H9 (cell line): Measurements from ENCODE around the gene PHACTR1. TPM values are rescaled to one million over a fixed set of nuclear protein-coding genes. Genes with fewer than 3 reads are reported as not detected.

ENCODE experiments used
- DNase-seq: peaks from one replicate; pipeline ENCODE4 v3.0.0-alpha.2; 2017
- H2AFZ ChIP-seq: one replicate; pipeline ENCODE4 v1.6.1; 2013; ENCODE audit warnings: mild to moderate bottlenecking, low read length, control low read depth, moderate library complexity
- H2AK5ac ChIP-seq: 2 replicates; pipeline ENCODE4 v1.6.1; 2013; ENCODE audit warnings: low read length, control low read depth, mixed read lengths; ENCODE audit not compliant: insufficient read length
- H2BK120ac ChIP-seq: one replicate; pipeline ENCODE4 v1.6.1; 2013; ENCODE audit warnings: low read depth, mild to moderate bottlenecking, low read length, control low read depth, inconsistent platforms; ENCODE audit not compliant: poor library complexity, severe bottlenecking
- H2BK12ac ChIP-seq: 2 replicates; pipeline ENCODE4 v1.6.1; 2013; ENCODE audit warnings: low read length, control low read depth, mixed read lengths, low read depth; ENCODE audit not compliant: insufficient read length
- H2BK15ac ChIP-seq: 2 replicates; pipeline ENCODE4 v1.6.1; 2013; ENCODE audit warnings: low read depth, low read length, control low read depth
- H2BK20ac ChIP-seq: one replicate; pipeline ENCODE4 v1.6.1; 2013; ENCODE audit warnings: low read depth, mild to moderate bottlenecking, low read length, control low read depth, inconsistent platforms; ENCODE audit not compliant: poor library complexity, severe bottlenecking
- H2BK5ac ChIP-seq: 2 replicates; pipeline ENCODE4 v1.6.1; 2013; ENCODE audit warnings: low read length, control low read depth, mixed read lengths; ENCODE audit not compliant: insufficient read length
- H3K14ac ChIP-seq: 2 replicates; pipeline ENCODE4 v1.6.1; 2013; ENCODE audit warnings: low read length, control low read depth; ENCODE audit not compliant: insufficient read depth
- H3K18ac ChIP-seq: 2 replicates; pipeline ENCODE4 v1.6.1; 2013; ENCODE audit warnings: low read depth, mild to moderate bottlenecking, mixed read lengths, low read length, control low read depth; ENCODE audit not compliant: insufficient read length
- H3K23ac ChIP-seq: 2 replicates; pipeline ENCODE4 v1.6.1; 2013; ENCODE audit warnings: low read length, control low read depth, mixed read lengths, low read depth; ENCODE audit not compliant: insufficient read length
- H3K23me2 ChIP-seq: 2 replicates; pipeline ENCODE4 v1.6.1; 2013; ENCODE audit warnings: low read depth, mild to moderate bottlenecking, mixed read lengths, low read length, control low read depth; ENCODE audit not compliant: insufficient read length, poor library complexity, severe bottlenecking
- H3K27ac ChIP-seq: 2 replicates; pipeline ENCODE4 v1.5.1; 2013; ENCODE audit warnings: low read length, control low read depth, mixed read lengths, low read depth; ENCODE audit not compliant: insufficient read length
- H3K27me3 ChIP-seq: 2 replicates; pipeline ENCODE4 v1.6.1; 2013; ENCODE audit warnings: low read length, control low read depth, inconsistent platforms; ENCODE audit not compliant: insufficient read depth
- H3K4ac ChIP-seq: 2 replicates; pipeline ENCODE4 v1.6.1; 2013; ENCODE audit warnings: low read depth, mild to moderate bottlenecking, control low read depth, inconsistent platforms, low read length, moderate library complexity
- H3K4me1 ChIP-seq: 2 replicates; pipeline ENCODE4 v1.6.1; 2013; ENCODE audit warnings: low read length, control low read depth, inconsistent platforms; ENCODE audit not compliant: insufficient read depth
- H3K4me2 ChIP-seq: 2 replicates; pipeline ENCODE4 v1.6.1; 2013; ENCODE audit warnings: low read length, control low read depth, mixed read lengths; ENCODE audit not compliant: insufficient read length, insufficient read depth
- H3K56ac ChIP-seq: 2 replicates; pipeline ENCODE4 v1.6.1; 2013; ENCODE audit warnings: low read depth, mild to moderate bottlenecking, mixed read lengths, low read length, control low read depth; ENCODE audit not compliant: insufficient read length
- H3K79me1 ChIP-seq: 2 replicates; pipeline ENCODE4 v1.6.1; 2013; ENCODE audit warnings: low read depth, mild to moderate bottlenecking, moderate library complexity, low read length, control low read depth, inconsistent platforms; ENCODE audit not compliant: insufficient read depth, poor library complexity, severe bottlenecking
- H3K79me2 ChIP-seq: 2 replicates; pipeline ENCODE4 v1.6.1; 2013; ENCODE audit warnings: low read length, control low read depth, inconsistent platforms; ENCODE audit not compliant: insufficient read depth
- H3K9ac ChIP-seq: 2 replicates; pipeline ENCODE4 v1.6.1; 2013; ENCODE audit warnings: low read length, control low read depth, mixed read lengths; ENCODE audit not compliant: insufficient read length; ENCODE audit errors: extremely low read depth
- H3K9me3 ChIP-seq: one replicate; pipeline ENCODE4 v1.6.1; 2013; ENCODE audit warnings: low read depth, low read length, inconsistent platforms; ENCODE audit not compliant: control insufficient read depth
- H3T11ph ChIP-seq: one replicate; pipeline ENCODE4 v1.6.1; 2013; ENCODE audit warnings: mild to moderate bottlenecking, low read length, control low read depth, inconsistent platforms
- H4K20me1 ChIP-seq: one replicate; pipeline ENCODE4 v1.6.1; 2013; ENCODE audit not compliant: control insufficient read depth, insufficient read length, insufficient read depth
- H4K5ac ChIP-seq: 2 replicates; pipeline ENCODE4 v1.6.1; 2013; ENCODE audit warnings: low read depth, mild to moderate bottlenecking, mixed read lengths, low read length, control low read depth; ENCODE audit not compliant: insufficient read length
- H4K8ac ChIP-seq: replicated peaks from 2 replicates; pipeline ENCODE4 v1.6.1; 2013; ENCODE audit warnings: low read length, control low read depth, mixed read lengths, low read depth; ENCODE audit not compliant: insufficient read length
- H4K91ac ChIP-seq: 2 replicates; pipeline ENCODE4 v1.6.1; 2013; ENCODE audit warnings: low read depth, mild to moderate bottlenecking, moderate library complexity, mixed read lengths, low read length, control low read depth; ENCODE audit not compliant: insufficient read length
- H3K27ac Mint-ChIP-seq, 3 experiments: 2 replicates in 2 of 3; 3 replicates in 1 of 3; pipeline ENCODE4 v1.8.0; 2020 to 2021; ENCODE audit warnings: mixed read lengths in 3 of 3, mild to moderate bottlenecking in 1 of 3, moderate library complexity in 1 of 3
- H3K27me3 Mint-ChIP-seq: 2 replicates; pipeline ENCODE4 v1.8.0; 2021; ENCODE audit warnings: low read depth, mild to moderate bottlenecking, moderate library complexity, mixed read lengths
- H3K36me3 Mint-ChIP-seq, 3 experiments: 2 replicates in 2 of 3; 3 replicates in 1 of 3; pipeline ENCODE4 v1.8.0; 2020 to 2021; ENCODE audit warnings: low read depth in 3 of 3, mixed read lengths in 3 of 3; ENCODE audit not compliant: insufficient read depth in 1 of 3
- H3K4me1 Mint-ChIP-seq, 2 experiments: 2 replicates each; pipeline ENCODE4 v1.8.0; 2020; ENCODE audit warnings: mixed read lengths in 2 of 2
- H3K4me3 Mint-ChIP-seq, 2 experiments: 2 replicates in 1 of 2; 3 replicates in 1 of 2; pipeline ENCODE4 v1.8.0; 2020 to 2021; ENCODE audit warnings: mild to moderate bottlenecking in 2 of 2, mixed read lengths in 2 of 2, moderate library complexity in 1 of 2
- H3K9me3 Mint-ChIP-seq, 2 experiments: 2 replicates in 1 of 2; 3 replicates in 1 of 2; pipeline ENCODE4 v1.8.0; 2020; ENCODE audit warnings: mild to moderate bottlenecking in 2 of 2, mixed read lengths in 2 of 2, moderate library complexity in 1 of 2
- WGBS: extraction: QIAGEN DNeasy Blood & Tissue Kit; methylation state at CpG from one replicate; pipeline ENCODE4 v1.1.7; 2013; ENCODE audit warnings: missing lambda C conversion rate, low lambda C conversion rate, mixed read lengths; ENCODE audit not compliant: insufficient read length; ENCODE audit errors: extremely low coverage; 5-methylcytosine and 5-hydroxymethylcytosine counted together
- total RNA-seq: library from RNA; stranded (reverse); gene quantifications from 2 replicates; pipeline ENCODE4 v1.2.1, GENCODE V29; 2021
- TF ChIP-seq, protein P1 (sequence below): fragments of 200-600 bp; sonication (generic); conservative IDR thresholded peaks from 3 replicates; pipeline ENCODE4 v1.8.0; 2021; ENCODE audit warnings: antibody characterized with exemption, mild to moderate bottlenecking

The PHACTR1 gene
- total RNA-seq, 1 experiment from 2014 or later, result 15.9 TPM

- Histone ChIP-seq H4K91ac (no peak overlapping the region), H3K9me3 (peaks cover 3% of the 10 kb centered on the region), H2BK5ac (no peak overlapping the region), H3K23me2 (no peaks in the 10 kb centered on the region), H3K27me3 (no peaks in the 10 kb centered on the region), H3K4me2 (no peak overlapping the region), H2BK20ac (no peak overlapping the region), H3K4me1 (peaks cover 4% of the 10 kb centered on the region; the same call in 1 of the 2 replicates), H3K18ac (no peak overlapping the region), H3K79me1 (no peaks in the 10 kb centered on the region), H2BK120ac (no peak overlapping the region), H3K27ac (no peak overlapping the region), H2AFZ (no peak overlapping the region), H3K56ac (no peak overlapping the region), H4K5ac (no peak overlapping the region), H2BK15ac (no peak overlapping the region), H3T11ph (no peak overlapping the region), H3K4ac (no peak overlapping the region), H3K14ac (no peak overlapping the region), H2BK12ac (no peak overlapping the region), H4K8ac (no peak overlapping the region), H3K9ac (no peak overlapping the region), H3K79me2 (no peaks in the 10 kb centered on the region), H3K23ac (no peak overlapping the region), H2AK5ac (no peak overlapping the region), H4K20me1 (no peaks in the 10 kb centered on the region)
- Mint-ChIP-seq H3K4me1 (peaks cover 31 to 38% of the 10 kb centered on the region in 2 experiments), H3K36me3 (peaks cover 5 to 6% (median 5%) of the 10 kb centered on the region in 3 experiments; a peak in 5 of 7 replicates), H3K9me3 (peaks cover 6% of the 10 kb centered on the region in 2 experiments; a peak in 3 of 5 replicates), H3K27ac (peak overlapping the region; percentile 34 to 85 (median 42); a peak in 3 of 7 replicates), H3K27me3 (no peaks in the 10 kb centered on the region), H3K4me3 (no peak overlapping the region)
- DNase-seq, result no peak
- TF ChIP-seq, protein P1, sequence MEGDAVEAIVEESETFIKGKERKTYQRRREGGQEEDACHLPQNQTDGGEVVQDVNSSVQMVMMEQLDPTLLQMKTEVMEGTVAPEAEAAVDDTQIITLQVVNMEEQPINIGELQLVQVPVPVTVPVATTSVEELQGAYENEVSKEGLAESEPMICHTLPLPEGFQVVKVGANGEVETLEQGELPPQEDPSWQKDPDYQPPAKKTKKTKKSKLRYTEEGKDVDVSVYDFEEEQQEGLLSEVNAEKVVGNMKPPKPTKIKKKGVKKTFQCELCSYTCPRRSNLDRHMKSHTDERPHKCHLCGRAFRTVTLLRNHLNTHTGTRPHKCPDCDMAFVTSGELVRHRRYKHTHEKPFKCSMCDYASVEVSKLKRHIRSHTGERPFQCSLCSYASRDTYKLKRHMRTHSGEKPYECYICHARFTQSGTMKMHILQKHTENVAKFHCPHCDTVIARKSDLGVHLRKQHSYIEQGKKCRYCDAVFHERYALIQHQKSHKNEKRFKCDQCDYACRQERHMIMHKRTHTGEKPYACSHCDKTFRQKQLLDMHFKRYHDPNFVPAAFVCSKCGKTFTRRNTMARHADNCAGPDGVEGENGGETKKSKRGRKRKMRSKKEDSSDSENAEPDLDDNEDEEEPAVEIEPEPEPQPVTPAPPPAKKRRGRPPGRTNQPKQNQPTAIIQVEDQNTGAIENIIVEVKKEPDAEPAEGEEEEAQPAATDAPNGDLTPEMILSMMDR, result no peak
- WGBS, result no CpG with 5 or more reads among the region's 8 CpGs
Measured at GRCh38 chr6:13248584-13248985, 532.0 kb downstream of the PHACTR1 start.
